H9 (cell line): ENCODE data around the gene PLA2G4E. TPM values are rescaled to one million over a fixed set of nuclear protein-coding genes. Genes with fewer than 3 reads are reported as not detected.

ENCODE experiments used
- DNase-seq: peaks from one replicate; pipeline ENCODE4 v3.0.0-alpha.2; 2017
- H2AFZ ChIP-seq: one replicate; pipeline ENCODE4 v1.6.1; 2013; ENCODE audit warnings: mild to moderate bottlenecking, low read length, control low read depth, moderate library complexity
- H2AK5ac ChIP-seq: 2 replicates; pipeline ENCODE4 v1.6.1; 2013; ENCODE audit warnings: low read length, control low read depth, mixed read lengths; ENCODE audit not compliant: insufficient read length
- H2BK120ac ChIP-seq: one replicate; pipeline ENCODE4 v1.6.1; 2013; ENCODE audit warnings: low read depth, mild to moderate bottlenecking, low read length, control low read depth, inconsistent platforms; ENCODE audit not compliant: poor library complexity, severe bottlenecking
- H2BK12ac ChIP-seq: 2 replicates; pipeline ENCODE4 v1.6.1; 2013; ENCODE audit warnings: low read length, control low read depth, mixed read lengths, low read depth; ENCODE audit not compliant: insufficient read length
- H2BK15ac ChIP-seq: 2 replicates; pipeline ENCODE4 v1.6.1; 2013; ENCODE audit warnings: low read depth, low read length, control low read depth
- H2BK20ac ChIP-seq: one replicate; pipeline ENCODE4 v1.6.1; 2013; ENCODE audit warnings: low read depth, mild to moderate bottlenecking, low read length, control low read depth, inconsistent platforms; ENCODE audit not compliant: poor library complexity, severe bottlenecking
- H2BK5ac ChIP-seq: 2 replicates; pipeline ENCODE4 v1.6.1; 2013; ENCODE audit warnings: low read length, control low read depth, mixed read lengths; ENCODE audit not compliant: insufficient read length
- H3K14ac ChIP-seq: 2 replicates; pipeline ENCODE4 v1.6.1; 2013; ENCODE audit warnings: low read length, control low read depth; ENCODE audit not compliant: insufficient read depth
- H3K18ac ChIP-seq: 2 replicates; pipeline ENCODE4 v1.6.1; 2013; ENCODE audit warnings: low read depth, mild to moderate bottlenecking, mixed read lengths, low read length, control low read depth; ENCODE audit not compliant: insufficient read length
- H3K23ac ChIP-seq: 2 replicates; pipeline ENCODE4 v1.6.1; 2013; ENCODE audit warnings: low read length, control low read depth, mixed read lengths, low read depth; ENCODE audit not compliant: insufficient read length
- H3K23me2 ChIP-seq: 2 replicates; pipeline ENCODE4 v1.6.1; 2013; ENCODE audit warnings: low read depth, mild to moderate bottlenecking, mixed read lengths, low read length, control low read depth; ENCODE audit not compliant: insufficient read length, poor library complexity, severe bottlenecking
- H3K27ac ChIP-seq: 2 replicates; pipeline ENCODE4 v1.5.1; 2013; ENCODE audit warnings: low read length, control low read depth, mixed read lengths, low read depth; ENCODE audit not compliant: insufficient read length
- H3K27me3 ChIP-seq: 2 replicates; pipeline ENCODE4 v1.6.1; 2013; ENCODE audit warnings: low read length, control low read depth, inconsistent platforms; ENCODE audit not compliant: insufficient read depth
- H3K4ac ChIP-seq: 2 replicates; pipeline ENCODE4 v1.6.1; 2013; ENCODE audit warnings: low read depth, mild to moderate bottlenecking, control low read depth, inconsistent platforms, low read length, moderate library complexity
- H3K4me1 ChIP-seq: 2 replicates; pipeline ENCODE4 v1.6.1; 2013; ENCODE audit warnings: low read length, control low read depth, inconsistent platforms; ENCODE audit not compliant: insufficient read depth
- H3K4me2 ChIP-seq: 2 replicates; pipeline ENCODE4 v1.6.1; 2013; ENCODE audit warnings: low read length, control low read depth, mixed read lengths; ENCODE audit not compliant: insufficient read length, insufficient read depth
- H3K56ac ChIP-seq: 2 replicates; pipeline ENCODE4 v1.6.1; 2013; ENCODE audit warnings: low read depth, mild to moderate bottlenecking, mixed read lengths, low read length, control low read depth; ENCODE audit not compliant: insufficient read length
- H3K79me1 ChIP-seq: 2 replicates; pipeline ENCODE4 v1.6.1; 2013; ENCODE audit warnings: low read depth, mild to moderate bottlenecking, moderate library complexity, low read length, control low read depth, inconsistent platforms; ENCODE audit not compliant: insufficient read depth, poor library complexity, severe bottlenecking
- H3K79me2 ChIP-seq: 2 replicates; pipeline ENCODE4 v1.6.1; 2013; ENCODE audit warnings: low read length, control low read depth, inconsistent platforms; ENCODE audit not compliant: insufficient read depth
- H3K9ac ChIP-seq: 2 replicates; pipeline ENCODE4 v1.6.1; 2013; ENCODE audit warnings: low read length, control low read depth, mixed read lengths; ENCODE audit not compliant: insufficient read length; ENCODE audit errors: extremely low read depth
- H3K9me3 ChIP-seq: one replicate; pipeline ENCODE4 v1.6.1; 2013; ENCODE audit warnings: low read depth, low read length, inconsistent platforms; ENCODE audit not compliant: control insufficient read depth
- H3T11ph ChIP-seq: one replicate; pipeline ENCODE4 v1.6.1; 2013; ENCODE audit warnings: mild to moderate bottlenecking, low read length, control low read depth, inconsistent platforms
- H4K20me1 ChIP-seq: one replicate; pipeline ENCODE4 v1.6.1; 2013; ENCODE audit not compliant: control insufficient read depth, insufficient read length, insufficient read depth
- H4K5ac ChIP-seq: 2 replicates; pipeline ENCODE4 v1.6.1; 2013; ENCODE audit warnings: low read depth, mild to moderate bottlenecking, mixed read lengths, low read length, control low read depth; ENCODE audit not compliant: insufficient read length
- H4K8ac ChIP-seq: replicated peaks from 2 replicates; pipeline ENCODE4 v1.6.1; 2013; ENCODE audit warnings: low read length, control low read depth, mixed read lengths, low read depth; ENCODE audit not compliant: insufficient read length
- H4K91ac ChIP-seq: 2 replicates; pipeline ENCODE4 v1.6.1; 2013; ENCODE audit warnings: low read depth, mild to moderate bottlenecking, moderate library complexity, mixed read lengths, low read length, control low read depth; ENCODE audit not compliant: insufficient read length
- H3K27ac Mint-ChIP-seq, 3 experiments: 2 replicates in 2 of 3; 3 replicates in 1 of 3; pipeline ENCODE4 v1.8.0; 2020 to 2021; ENCODE audit warnings: mixed read lengths in 3 of 3, mild to moderate bottlenecking in 1 of 3, moderate library complexity in 1 of 3
- H3K27me3 Mint-ChIP-seq: 2 replicates; pipeline ENCODE4 v1.8.0; 2021; ENCODE audit warnings: low read depth, mild to moderate bottlenecking, moderate library complexity, mixed read lengths
- H3K36me3 Mint-ChIP-seq, 3 experiments: 2 replicates in 2 of 3; 3 replicates in 1 of 3; pipeline ENCODE4 v1.8.0; 2020 to 2021; ENCODE audit warnings: low read depth in 3 of 3, mixed read lengths in 3 of 3; ENCODE audit not compliant: insufficient read depth in 1 of 3
- H3K4me1 Mint-ChIP-seq, 2 experiments: 2 replicates each; pipeline ENCODE4 v1.8.0; 2020; ENCODE audit warnings: mixed read lengths in 2 of 2
- H3K4me3 Mint-ChIP-seq, 2 experiments: 2 replicates in 1 of 2; 3 replicates in 1 of 2; pipeline ENCODE4 v1.8.0; 2020 to 2021; ENCODE audit warnings: mild to moderate bottlenecking in 2 of 2, mixed read lengths in 2 of 2, moderate library complexity in 1 of 2
- H3K9me3 Mint-ChIP-seq, 2 experiments: 2 replicates in 1 of 2; 3 replicates in 1 of 2; pipeline ENCODE4 v1.8.0; 2020; ENCODE audit warnings: mild to moderate bottlenecking in 2 of 2, mixed read lengths in 2 of 2, moderate library complexity in 1 of 2
- WGBS: extraction: QIAGEN DNeasy Blood & Tissue Kit; methylation state at CpG from one replicate; pipeline ENCODE4 v1.1.7; 2013; ENCODE audit warnings: missing lambda C conversion rate, low lambda C conversion rate, mixed read lengths; ENCODE audit not compliant: insufficient read length; ENCODE audit errors: extremely low coverage; 5-methylcytosine and 5-hydroxymethylcytosine counted together
- total RNA-seq: library from RNA; stranded (reverse); gene quantifications from 2 replicates; pipeline ENCODE4 v1.2.1, GENCODE V29; 2021
- TF ChIP-seq, protein P1 (sequence below): fragments of 200-600 bp; sonication (generic); conservative IDR thresholded peaks from 3 replicates; pipeline ENCODE4 v1.8.0; 2021; ENCODE audit warnings: antibody characterized with exemption, mild to moderate bottlenecking

Gene PLA2G4E
- total RNA-seq, 1 experiment from 2014 or later, result not detected

- H3T11ph ChIP-seq, result no peak overlapping the region
- H2AFZ ChIP-seq, result no peak overlapping the region
- no peak overlapping the region for H2BK120ac ChIP-seq
- H2BK5ac ChIP-seq, result no peak overlapping the region
- WGBS, result no CpG with 5 or more reads among the region's 4 CpGs
- no peak overlapping the region for H3K27ac ChIP-seq
- no peak overlapping the region for H2BK15ac ChIP-seq
- Mint-ChIP-seq H3K4me3 (no peak overlapping the region), H3K27me3 (no peaks in the 10 kb centered on the region), H3K36me3 (peaks cover 9 to 15% (median 11%) of the 10 kb centered on the region in 3 experiments; a peak in 6 of 7 replicates), H3K27ac (peak overlapping the region in 2 of 3 experiments; percentile 42 to 68; a peak in 1 of 7 replicates), H3K4me1 (peaks cover 33 to 41% of the 10 kb centered on the region in 2 experiments), H3K9me3 (peaks cover 3 to 6% of the 10 kb centered on the region in 2 experiments; a peak in 4 of 5 replicates)
- no peak overlapping the region for H4K8ac ChIP-seq
- peaks cover under 1% of the 10 kb centered on the region for H3K23me2 ChIP-seq
- no peak overlapping the region for H2BK12ac ChIP-seq
- H3K79me2 ChIP-seq, result peaks cover 17% of the 10 kb centered on the region; the same call in 1 of the 2 replicates
- TF ChIP-seq, protein P1, sequence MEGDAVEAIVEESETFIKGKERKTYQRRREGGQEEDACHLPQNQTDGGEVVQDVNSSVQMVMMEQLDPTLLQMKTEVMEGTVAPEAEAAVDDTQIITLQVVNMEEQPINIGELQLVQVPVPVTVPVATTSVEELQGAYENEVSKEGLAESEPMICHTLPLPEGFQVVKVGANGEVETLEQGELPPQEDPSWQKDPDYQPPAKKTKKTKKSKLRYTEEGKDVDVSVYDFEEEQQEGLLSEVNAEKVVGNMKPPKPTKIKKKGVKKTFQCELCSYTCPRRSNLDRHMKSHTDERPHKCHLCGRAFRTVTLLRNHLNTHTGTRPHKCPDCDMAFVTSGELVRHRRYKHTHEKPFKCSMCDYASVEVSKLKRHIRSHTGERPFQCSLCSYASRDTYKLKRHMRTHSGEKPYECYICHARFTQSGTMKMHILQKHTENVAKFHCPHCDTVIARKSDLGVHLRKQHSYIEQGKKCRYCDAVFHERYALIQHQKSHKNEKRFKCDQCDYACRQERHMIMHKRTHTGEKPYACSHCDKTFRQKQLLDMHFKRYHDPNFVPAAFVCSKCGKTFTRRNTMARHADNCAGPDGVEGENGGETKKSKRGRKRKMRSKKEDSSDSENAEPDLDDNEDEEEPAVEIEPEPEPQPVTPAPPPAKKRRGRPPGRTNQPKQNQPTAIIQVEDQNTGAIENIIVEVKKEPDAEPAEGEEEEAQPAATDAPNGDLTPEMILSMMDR, result no peak
- H2AK5ac ChIP-seq, result no peak overlapping the region
- H4K5ac ChIP-seq, result no peak overlapping the region
- peaks cover 3% of the 10 kb centered on the region for H3K79me1 ChIP-seq
- no peaks in the 10 kb centered on the region for H4K20me1 ChIP-seq
- H3K56ac ChIP-seq, result no peak overlapping the region
- no peak overlapping the region for H3K18ac ChIP-seq
- no peak overlapping the region for H3K4me2 ChIP-seq
- peaks cover 7% of the 10 kb centered on the region for H3K4me1 ChIP-seq
- no peak overlapping the region for H3K23ac ChIP-seq
- H3K9ac ChIP-seq, result no peak overlapping the region
- H4K91ac ChIP-seq, result no peak overlapping the region
- H3K4ac ChIP-seq, result no peak overlapping the region
- H3K14ac ChIP-seq, result no peak overlapping the region
- H3K27me3 ChIP-seq, result no peaks in the 10 kb centered on the region
- no peaks in the 10 kb centered on the region for H3K9me3 ChIP-seq
- no peak for DNase-seq
- H2BK20ac ChIP-seq, result no peak overlapping the region
These were observed 54.4 kb downstream of the PLA2G4E start for GRCh38 chr15:41966414-41966812.
